SK-N-SH (cell line): Measurements from ENCODE around the gene METRNL.

Source experiments
- EZH2phosphoT487 ChIP-seq: fragments of 200-600 bp; sonication (generic); IDR thresholded peaks from 2 replicates; pipeline ENCODE4 v1.6.1; 2017; ENCODE audit warnings: low read depth, mixed run types, mild to moderate bottlenecking, antibody characterized with exemption, moderate library complexity, borderline replicate concordance
- FOXJ3 ChIP-seq: sonication (generic); formaldehyde crosslinking; IDR thresholded peaks from 2 replicates; pipeline ENCODE4 v1.5.1; 2020; ENCODE audit warnings: mild to moderate bottlenecking, missing genetic modification reagents
- FOXM1 ChIP-seq: IDR thresholded peaks from 2 replicates; pipeline ENCODE4 v1.4.0; 2012; ENCODE audit warnings: low read depth, mild to moderate bottlenecking
- POLR2AphosphoS5 ChIP-seq: IDR thresholded peaks from 2 replicates; pipeline ENCODE4 v1.6.1; 2012; ENCODE audit warnings: low read depth, low read length
- SIN3A ChIP-seq: IDR thresholded peaks from 2 replicates; pipeline ENCODE4 v1.6.1; 2012; ENCODE audit warnings: low read depth, mild to moderate bottlenecking, low read length, moderate library complexity, borderline replicate concordance
- TF ChIP-seq, protein P1 (sequence below): fragments of 200-600 bp; sonication (generic); IDR thresholded peaks from 2 replicates; pipeline ENCODE4 v1.6.1; 2017; ENCODE audit warnings: antibody characterized with exemption, mild to moderate bottlenecking, moderate library complexity

DNA sequence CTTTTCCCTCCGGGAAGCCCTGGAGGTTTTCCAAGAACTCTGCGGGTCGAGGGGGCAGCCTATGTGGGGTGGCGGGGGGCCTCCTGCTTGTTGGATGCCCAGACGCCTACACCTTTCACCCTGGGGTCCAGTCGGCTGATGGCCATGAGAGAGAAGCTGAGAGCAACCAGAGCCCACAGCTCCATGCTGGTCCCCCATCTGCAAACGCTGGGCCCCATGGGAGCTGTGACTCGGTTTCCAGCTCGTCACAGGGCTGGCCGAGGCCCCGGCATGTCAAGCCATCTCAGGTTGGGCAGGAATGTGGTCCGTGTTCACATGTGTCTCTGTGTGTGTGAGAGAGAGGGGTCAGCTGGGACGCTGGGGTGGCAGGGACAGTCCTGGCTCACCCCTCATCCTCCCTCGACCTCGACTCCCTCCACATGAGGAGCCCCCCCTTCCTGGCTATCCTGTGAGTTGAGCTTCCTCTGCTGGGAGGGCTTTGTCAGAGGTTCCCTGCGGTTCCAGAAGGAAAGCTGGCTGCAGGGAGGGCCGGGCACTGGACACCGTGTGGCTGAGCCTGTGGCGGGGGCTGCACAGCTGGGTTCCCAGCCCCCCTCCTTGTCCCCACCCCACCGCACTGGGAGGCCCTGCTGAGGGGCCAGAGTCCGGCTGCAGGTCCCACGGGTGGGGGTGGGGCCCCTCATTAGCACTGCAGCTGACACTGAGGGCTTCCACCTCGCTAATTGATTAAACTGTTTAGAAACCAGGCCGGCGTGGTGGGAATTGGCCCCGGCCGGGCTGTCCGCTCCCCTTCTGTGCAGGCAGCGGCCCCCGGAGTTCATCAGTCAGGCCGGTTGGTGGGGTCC is 19.1 kb downstream of the METRNL start:
- TF ChIP-seq, protein P1, sequence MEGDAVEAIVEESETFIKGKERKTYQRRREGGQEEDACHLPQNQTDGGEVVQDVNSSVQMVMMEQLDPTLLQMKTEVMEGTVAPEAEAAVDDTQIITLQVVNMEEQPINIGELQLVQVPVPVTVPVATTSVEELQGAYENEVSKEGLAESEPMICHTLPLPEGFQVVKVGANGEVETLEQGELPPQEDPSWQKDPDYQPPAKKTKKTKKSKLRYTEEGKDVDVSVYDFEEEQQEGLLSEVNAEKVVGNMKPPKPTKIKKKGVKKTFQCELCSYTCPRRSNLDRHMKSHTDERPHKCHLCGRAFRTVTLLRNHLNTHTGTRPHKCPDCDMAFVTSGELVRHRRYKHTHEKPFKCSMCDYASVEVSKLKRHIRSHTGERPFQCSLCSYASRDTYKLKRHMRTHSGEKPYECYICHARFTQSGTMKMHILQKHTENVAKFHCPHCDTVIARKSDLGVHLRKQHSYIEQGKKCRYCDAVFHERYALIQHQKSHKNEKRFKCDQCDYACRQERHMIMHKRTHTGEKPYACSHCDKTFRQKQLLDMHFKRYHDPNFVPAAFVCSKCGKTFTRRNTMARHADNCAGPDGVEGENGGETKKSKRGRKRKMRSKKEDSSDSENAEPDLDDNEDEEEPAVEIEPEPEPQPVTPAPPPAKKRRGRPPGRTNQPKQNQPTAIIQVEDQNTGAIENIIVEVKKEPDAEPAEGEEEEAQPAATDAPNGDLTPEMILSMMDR = no peak
- no peak for TF ChIP-seq FOXJ3 (CRISPR knock-in tag)
- TF ChIP-seq SIN3A = no peak
- no peak for TF ChIP-seq EZH2phosphoT487
- TF ChIP-seq FOXM1 = no peak
- TF ChIP-seq POLR2AphosphoS5 = no peak
